Measurements from ENCODE around the gene NT5C.
"Not testable (repeated sequence)": the region's sequence is repeated elsewhere in the genome, so short reads cannot be mapped to it uniquely, and the experiment has no call there.

Gene NT5C

DNA sequence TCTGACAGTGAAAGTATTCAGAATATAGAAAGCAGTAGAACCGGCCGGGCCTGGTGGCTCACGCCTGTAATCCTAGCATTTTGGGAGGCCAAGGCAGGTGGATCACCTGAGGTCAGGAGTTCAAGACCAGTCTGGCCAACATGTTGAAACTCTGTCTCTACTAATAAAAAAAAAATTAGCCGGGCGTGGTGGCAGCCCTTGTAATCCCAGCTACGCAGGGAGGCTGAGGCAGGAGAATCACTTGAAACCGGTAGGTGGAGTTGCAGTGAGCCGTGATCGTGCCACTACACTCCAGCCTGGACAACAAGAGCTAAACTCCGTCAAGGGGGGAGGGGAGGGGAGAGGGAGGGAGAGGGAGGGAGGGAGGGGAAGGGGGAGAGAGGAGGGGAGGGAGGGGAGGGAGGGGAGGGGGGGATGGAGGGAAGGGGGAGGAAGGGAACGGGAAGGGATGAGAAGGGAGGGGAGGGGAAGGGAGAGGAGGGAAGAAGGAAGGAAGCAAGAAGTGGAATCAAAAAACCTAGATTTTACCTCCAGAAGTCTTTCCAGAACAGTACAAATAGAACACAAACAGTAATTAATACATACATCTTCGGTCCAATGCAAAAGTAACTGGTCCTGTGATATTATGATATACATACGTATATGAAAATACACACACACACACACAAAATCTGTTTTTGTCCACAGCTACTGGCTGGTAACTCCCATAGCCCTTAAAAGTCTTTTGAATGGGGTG, 10.9 kb upstream of the NT5C start:
- peak; percentile 37 for DNase-seq

DNA sequence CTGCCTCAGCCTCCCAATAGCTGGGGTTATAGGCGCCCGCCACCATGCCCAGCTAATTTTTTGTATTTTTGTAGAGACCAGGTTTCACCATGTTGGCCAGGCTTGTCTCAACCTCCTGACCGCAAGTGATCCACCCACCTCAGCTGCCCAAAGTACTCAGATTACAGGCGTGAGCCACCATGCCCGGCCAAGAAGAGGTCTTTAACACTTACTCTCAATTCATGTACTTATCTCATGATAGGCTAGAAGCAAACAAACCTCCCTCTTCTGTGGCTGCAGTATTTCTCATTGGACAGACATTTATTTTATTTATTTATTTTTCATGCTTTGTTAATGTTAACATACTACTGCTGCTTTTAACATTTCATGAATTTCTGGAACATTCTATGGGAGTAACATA, 7.0 kb upstream of the NT5C start:
- no peak for DNase-seq

GRCh38 chr17:75137762-75138161, 6.2 kb upstream of the NT5C start:
- DNase-seq, result not testable (repeated sequence)

DNA sequence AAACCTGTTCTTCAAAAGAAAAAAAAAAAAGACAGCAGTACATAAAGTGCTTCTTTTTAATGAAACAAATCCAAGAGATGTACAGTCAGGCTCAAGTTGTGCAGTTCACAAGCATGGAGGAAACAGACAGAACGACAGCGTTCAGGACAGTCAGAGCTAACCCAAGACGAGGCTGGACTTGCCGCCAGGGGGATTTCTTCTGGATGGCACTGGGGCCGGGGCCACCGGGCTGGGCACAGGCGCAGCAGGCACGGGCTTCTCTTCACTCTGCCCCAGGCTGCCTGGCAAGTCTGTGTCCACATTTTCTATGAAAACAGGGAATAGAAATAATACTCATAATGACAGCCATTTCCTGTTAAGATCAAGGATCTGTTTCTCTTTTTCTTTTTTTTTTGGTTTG, 4.4 kb upstream of the NT5C start:
- no peak for DNase-seq

DNA sequence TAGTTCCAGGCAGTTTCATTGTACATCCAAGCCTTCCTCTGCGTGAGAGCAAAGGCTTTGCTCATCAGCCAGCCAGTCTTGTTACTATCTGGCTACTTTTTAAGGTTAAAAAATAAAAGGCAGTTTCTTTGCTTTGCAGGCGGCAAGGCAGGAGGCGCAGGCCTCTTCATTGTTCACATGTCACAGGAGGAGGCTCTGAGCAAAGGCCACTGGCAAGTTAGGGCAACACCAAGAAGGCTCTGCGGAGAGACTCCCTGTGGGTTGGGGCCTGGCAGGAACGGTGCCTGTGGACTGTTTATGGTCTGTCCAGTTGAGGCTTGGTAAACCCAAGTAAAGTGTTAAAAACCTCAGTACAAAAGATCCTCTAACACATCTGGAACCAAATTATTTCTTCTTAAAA, 3.9 kb upstream of the NT5C start:
- DNase-seq, result no peak

DNA sequence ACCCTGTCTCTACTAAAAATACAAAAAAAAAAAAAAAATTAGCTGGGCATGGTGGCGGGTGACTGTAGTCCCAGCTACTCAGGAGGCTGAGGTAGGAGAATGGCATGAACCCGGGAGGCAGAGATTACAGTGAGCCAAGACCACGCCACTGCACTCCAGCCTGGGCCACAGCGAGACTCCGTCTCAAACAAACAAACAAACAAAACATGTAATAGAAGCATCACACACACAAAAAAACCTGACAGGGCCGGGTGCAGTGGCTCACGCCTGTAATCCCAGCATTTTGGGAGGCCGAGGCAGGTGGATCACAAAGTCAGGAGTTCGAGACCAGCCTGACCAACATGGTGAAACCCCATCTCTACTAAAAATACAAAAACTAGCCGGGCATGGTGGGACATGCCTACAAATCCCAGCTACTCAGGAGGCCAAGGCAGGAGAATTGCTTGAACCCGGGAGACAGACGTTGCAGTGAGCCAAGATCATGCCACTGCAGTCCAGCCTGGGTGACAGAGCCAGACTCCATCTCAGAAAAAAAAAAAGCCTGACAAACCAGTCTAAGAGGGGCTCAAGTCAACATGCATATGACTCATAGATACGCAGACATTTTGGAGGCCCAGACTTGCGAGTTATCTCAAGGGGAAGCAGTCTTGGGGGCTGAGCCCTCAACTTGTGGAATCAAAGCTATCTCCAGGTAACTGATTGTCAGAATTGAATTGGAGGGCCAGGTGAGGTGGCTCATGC, 2.2 kb upstream of the NT5C start:
- DNase-seq, result not testable (repeated sequence)

DNA sequence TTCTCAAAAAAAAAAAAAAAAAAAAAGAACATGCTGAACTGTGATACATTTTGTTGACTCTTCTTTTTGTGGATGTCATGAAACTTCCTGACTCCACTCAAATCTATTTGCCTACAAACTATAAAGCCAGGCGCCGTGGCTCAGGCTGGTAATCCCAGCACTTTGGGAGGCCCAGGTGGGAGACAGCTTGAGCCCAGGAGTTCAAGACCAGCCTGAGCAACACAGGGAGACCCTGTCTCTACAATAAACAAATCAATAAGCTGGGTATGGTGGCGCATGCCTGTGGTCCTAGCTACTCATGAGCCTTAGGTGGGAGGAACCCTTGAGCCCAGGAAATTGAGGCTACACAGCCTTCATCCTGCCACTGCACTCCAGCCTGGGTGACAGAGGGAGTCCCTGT, 1.5 kb upstream of the NT5C start:
- peak; percentile 45 for DNase-seq

GRCh38 chr17:75132018-75133000, 767 bp upstream of the NT5C start:
- DNase-seq, result peak; percentile 72

- peak; percentile 94 for DNase-seq
These were observed 787 bp downstream of the NT5C start for GRCh38 chr17:75130632-75131277.

- no peak for DNase-seq
These were observed 1.4 kb downstream of the NT5C start for GRCh38 chr17:75130059-75130631.

DNA sequence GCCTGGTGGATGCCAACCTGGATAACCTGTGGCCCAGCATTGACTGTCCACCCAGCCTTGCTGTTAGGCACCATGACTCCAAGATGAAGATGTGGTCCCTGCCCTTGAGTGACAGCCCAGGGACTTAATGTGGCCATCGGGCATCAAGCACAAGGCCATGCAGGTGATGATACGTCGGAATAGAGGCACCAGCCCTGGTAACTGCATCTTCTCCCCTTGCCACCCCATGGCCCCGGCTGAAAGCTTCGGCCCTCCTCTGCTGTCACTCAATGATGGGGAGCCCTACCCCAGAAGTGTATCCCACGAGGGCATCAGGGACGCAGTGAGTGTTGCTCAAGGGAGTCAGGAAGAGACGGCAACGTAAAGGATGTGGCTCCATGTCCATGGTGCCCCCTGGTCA, 2.0 kb downstream of the NT5C start:
- no peak for DNase-seq

- peak; percentile 70 for DNase-seq
These were observed 2.6 kb downstream of the NT5C start for GRCh38 chr17:75128694-75129505.

DNA sequence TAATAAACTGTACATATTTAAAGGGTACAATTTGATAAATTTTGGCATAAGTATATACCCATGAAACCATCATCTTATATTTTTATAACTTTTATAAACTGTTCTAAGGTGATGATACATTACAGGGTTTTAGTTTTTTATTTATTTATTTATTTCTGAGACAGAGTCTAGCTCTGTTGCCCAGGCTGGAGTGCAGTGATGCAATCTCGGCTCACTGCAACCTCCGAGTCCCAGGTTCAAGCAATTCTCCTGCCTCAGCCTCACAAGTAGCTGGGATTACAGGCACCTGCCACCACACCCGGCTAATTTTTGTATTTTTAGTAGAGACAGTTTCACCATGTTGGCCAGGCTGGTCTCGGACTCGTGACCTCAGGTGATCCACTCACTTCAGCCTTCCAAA, 3.6 kb downstream of the NT5C start:
- DNase-seq, result not testable (repeated sequence)

- no peak for DNase-seq
These were observed 4.6 kb downstream of the NT5C start for GRCh38 chr17:75126954-75127353.

GRCh38 chr17:75125984-75126383, 5.6 kb downstream of the NT5C start:
- no peak for DNase-seq

- no peak for DNase-seq
These were observed 6.8 kb downstream of the NT5C start for GRCh38 chr17:75124819-75125162.

GRCh38 chr17:75124041-75124818, 7.3 kb downstream of the NT5C start:
- no peak for DNase-seq

DNA sequence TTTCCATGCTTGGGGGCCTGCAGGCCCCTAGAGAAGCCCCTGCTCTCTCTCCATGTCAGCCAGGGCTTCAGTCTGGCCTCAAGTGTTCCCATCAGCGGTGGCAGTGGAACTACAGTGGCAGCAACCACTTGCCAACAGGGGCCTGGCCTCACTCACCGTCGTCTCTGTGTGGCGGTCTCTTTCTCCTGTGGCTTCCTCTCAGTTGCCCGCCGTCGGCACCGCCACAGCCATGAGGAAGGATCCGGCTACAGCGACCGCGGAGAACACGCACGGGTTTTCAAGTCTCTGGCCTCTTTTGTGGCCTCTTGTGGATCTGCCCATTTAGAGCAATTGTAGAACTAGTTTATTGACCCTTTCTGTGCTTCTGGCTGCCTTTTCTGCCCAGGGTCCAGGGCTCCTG, 13.2 kb downstream of the NT5C start:
- no peak for DNase-seq

DNA sequence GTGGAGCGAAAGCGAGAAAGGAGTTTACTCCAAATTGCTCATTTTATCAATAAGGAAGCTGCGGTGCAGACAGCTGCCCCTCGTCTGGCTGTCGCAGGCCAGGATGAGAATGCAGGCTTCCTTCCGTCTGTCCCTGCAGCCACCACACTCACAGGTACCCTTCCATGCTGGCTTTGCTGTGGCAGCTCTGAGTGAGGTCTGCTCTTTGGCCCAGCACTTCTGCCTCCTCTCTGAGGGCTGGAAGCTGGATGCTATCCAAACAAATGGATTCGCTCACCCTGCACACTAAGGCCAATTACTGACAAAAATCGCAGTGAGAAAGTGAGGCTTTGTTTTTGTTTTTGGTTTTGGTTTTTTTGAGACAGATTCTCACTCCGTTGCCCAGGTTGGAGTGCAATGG, 14.8 kb downstream of the NT5C start:
- DNase-seq, result no peak

DNA sequence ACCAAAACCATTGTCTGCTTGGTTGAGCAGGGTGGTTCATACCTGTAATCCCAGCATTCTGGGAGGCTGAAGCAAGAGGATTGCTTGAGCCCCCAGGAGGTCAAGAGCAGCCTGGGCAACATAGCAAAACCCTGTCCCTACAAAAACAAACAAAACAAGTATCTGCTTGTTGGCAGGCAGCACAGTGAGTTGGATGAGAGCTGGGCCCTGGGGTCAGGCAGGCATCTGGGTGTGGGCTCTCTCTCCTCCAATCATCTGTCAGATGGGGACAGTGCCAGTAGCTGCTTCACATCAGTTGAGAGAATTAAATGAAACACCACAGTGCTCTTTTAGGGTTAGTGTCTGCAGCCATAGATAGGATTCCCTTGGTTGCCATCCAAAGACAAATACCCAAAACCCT, 16.0 kb downstream of the NT5C start:
- DNase-seq, result no peak

Measured in NCI-H82 (cell line).